ENCODE measurements around the gene CES5A.
"Not testable (repeated sequence)": the region's sequence is repeated elsewhere in the genome, so short reads cannot be mapped to it uniquely, and the experiment has no call there.

Gene CES5A

GRCh38 chr16:55875273-55875672 lies at the start of gene CES5A:
Gene CES5A, minus strand, starts transcription at chr16:55875373. Its CDS starts 152 bp downstream, at chr16:55875221.
- TF ChIP-seq CTCF (IDR thresholded peaks at IDR 0.05) = no peak
- H3K27ac ChIP-seq = no peak within 1 kb of the TSS
- DNase-seq (ENCODE audit: low spot score) = no peak
- no peak within 1 kb of the TSS for H3K4me3 ChIP-seq

GRCh38 chr16:55922662-55923061 lies 47.5 kb upstream of the CES5A start:
- no peak for DNase-seq (ENCODE audit: low spot score)

DNA sequence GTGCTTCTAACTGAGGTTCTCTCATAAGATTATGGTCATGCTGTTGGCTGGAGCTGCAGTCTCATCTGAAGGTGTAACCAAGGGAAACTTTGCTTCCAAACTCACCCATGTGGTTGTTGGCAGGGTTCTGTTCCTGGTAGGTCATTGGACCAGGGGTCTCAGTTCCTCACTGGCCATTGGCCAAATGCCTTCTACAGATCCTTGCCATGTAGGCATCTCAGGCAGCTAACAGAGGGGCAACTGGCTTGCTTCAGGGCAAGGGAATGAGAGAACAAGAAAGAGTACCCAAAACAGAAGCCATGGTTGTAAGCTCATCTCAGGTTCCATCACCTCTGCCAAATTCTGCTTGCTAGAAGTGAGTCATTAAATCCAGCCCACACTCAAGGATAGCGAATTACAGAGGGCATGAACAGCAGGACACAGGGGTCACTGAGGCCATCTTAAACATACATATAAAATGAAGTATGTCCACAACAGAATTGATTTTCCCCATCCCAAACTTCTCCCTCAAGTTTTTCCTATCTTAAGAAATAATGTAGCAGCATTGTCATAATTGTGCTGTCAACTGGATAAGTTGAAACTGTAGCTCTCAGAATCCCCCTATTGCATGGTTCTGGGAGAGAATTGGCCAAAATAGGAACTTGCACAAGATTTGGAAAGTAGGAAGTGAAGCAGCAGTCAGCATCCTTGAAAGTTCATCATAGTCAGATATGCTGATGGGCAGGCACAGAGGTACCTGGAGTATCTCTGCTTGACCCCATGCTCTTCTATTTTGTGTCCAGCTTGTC lies 42.4 kb upstream of the CES5A start:
- Histone ChIP-seq H3K27ac (no peak overlapping the region), H3K4me3 (no peak overlapping the region)
- DNase-seq (ENCODE audit: low spot score) = no peak
- no peak for TF ChIP-seq CTCF (IDR thresholded peaks at IDR 0.05)

More at GRCh38 chr16:55922662-55923061, 47.5 kb upstream of the CES5A start:
- no peak overlapping the region for H3K27ac ChIP-seq
- TF ChIP-seq CTCF (IDR thresholded peaks at IDR 0.05) = no peak
- H3K4me3 ChIP-seq = no peak overlapping the region

- Histone ChIP-seq H3K27ac (no peak overlapping the region), H3K4me3 (no peak overlapping the region)
- no peak for TF ChIP-seq CTCF (IDR thresholded peaks at IDR 0.05)
- no peak for DNase-seq (ENCODE audit: low spot score)
These were observed 40.1 kb upstream of the CES5A start for GRCh38 chr16:55915096-55915827.

GRCh38 chr16:55914383-55914782 lies 39.2 kb upstream of the CES5A start:
- no peak overlapping the region for H3K4me3 ChIP-seq
- no peak for TF ChIP-seq CTCF (IDR thresholded peaks at IDR 0.05)
- H3K27ac ChIP-seq = no peak overlapping the region
- DNase-seq (ENCODE audit: low spot score) = no peak

DNA sequence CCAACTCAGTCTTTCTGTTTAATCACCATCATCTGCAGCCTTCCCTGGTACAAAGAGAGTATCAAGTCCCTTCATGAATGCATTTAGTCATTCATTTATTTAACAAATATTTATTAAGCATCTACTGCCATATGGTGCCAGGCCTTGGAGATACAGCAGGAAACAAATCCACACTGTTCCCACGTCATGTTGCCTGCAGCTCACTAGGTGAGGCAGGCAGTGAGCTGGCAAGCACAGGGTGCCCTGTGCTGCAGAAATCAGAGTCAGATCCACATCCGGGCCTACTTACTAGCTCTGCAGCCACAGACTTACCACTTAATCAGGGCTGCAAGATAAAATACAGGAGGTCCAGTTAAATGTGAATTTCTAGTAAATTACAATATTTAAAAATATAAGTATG lies 38.5 kb upstream of the CES5A start:
- Histone ChIP-seq H3K4me3 (no peak overlapping the region), H3K27ac (no peak overlapping the region)
- DNase-seq (ENCODE audit: low spot score) = no peak
- no peak for TF ChIP-seq CTCF (IDR thresholded peaks at IDR 0.05)

GRCh38 chr16:55913121-55913520 lies 37.9 kb upstream of the CES5A start:
- not testable (repeated sequence) for H3K27ac ChIP-seq; DNase-seq (ENCODE audit: low spot score); H3K4me3 ChIP-seq

Data from coronary artery (tissue), 2 donors.